ENCODE measurements around the gene TCF12. TPM values are rescaled to one million over a fixed set of nuclear protein-coding genes. Genes with fewer than 3 reads are reported as not detected.
A peak's percentile ranks its signal among the peaks of the same experiment; 100 is the strongest.

The TCF12 gene
- total RNA-seq, 1 donor from 2014 or later, result 149 TPM

- Histone ChIP-seq H3K79me2 (ENCODE audit: low read depth) (peaks cover 100% of the 10 kb centered on the region), H3F3A (ENCODE audit: low read depth) (peaks cover 1% of the 10 kb centered on the region), H3K27me3 (no peaks in the 10 kb centered on the region), H3K9ac (no peak overlapping the region), H3K9me3 (ENCODE audit: low read depth) (no peaks in the 10 kb centered on the region), H4K20me1 (ENCODE audit: low read depth) (peaks cover 81% of the 10 kb centered on the region), H3K36me3 (no peaks in the 10 kb centered on the region), H3K27ac (no peak overlapping the region), H2AFZ (replicated peaks) (no peak overlapping the region), H3K4me1 (peaks cover 8% of the 10 kb centered on the region), H3K4me2 (no peak overlapping the region), H3K4me3 (no peak overlapping the region)
- Mint-ChIP-seq H3K27me3 (ENCODE audit: insufficient read depth, low read depth) (peaks cover 3% of the 10 kb centered on the region), H3K36me3 (peaks cover 13% of the 10 kb centered on the region), H3K9me3 (peaks cover 2% of the 10 kb centered on the region), H3K4me1 (no peaks in the 10 kb centered on the region), H3K4me3 (no peak overlapping the region), H3K27ac (no peak overlapping the region)
- DNase-seq (ENCODE audit: low spot score), result no peak
- no peak for TF ChIP-seq EZH2 (IDR thresholded peaks at IDR 0.05)
- no peak for TF ChIP-seq CTCF (IDR thresholded peaks at IDR 0.05)
- no peak for TF ChIP-seq EZH2phosphoT487 (IDR thresholded peaks at IDR 0.05)
Measured at GRCh38 chr15:56973463-56973862, 55.0 kb downstream of the TCF12 start.

- peaks cover 3% of the 10 kb centered on the region for H3K27me3 Mint-ChIP-seq (ENCODE audit: insufficient read depth, low read depth)
- Histone ChIP-seq H3K27ac (no peak overlapping the region), H3K36me3 (no peaks in the 10 kb centered on the region), H4K20me1 (ENCODE audit: low read depth) (peaks cover 86% of the 10 kb centered on the region), H2AFZ (replicated peaks) (no peak overlapping the region), H3K27me3 (no peaks in the 10 kb centered on the region), H3K9ac (no peak overlapping the region), H3K79me2 (ENCODE audit: low read depth) (peaks cover 100% of the 10 kb centered on the region), H3K4me1 (peaks cover 6% of the 10 kb centered on the region), H3K4me3 (no peak overlapping the region), H3K4me2 (no peak overlapping the region), H3F3A (ENCODE audit: low read depth) (no peaks in the 10 kb centered on the region), H3K9me3 (ENCODE audit: low read depth) (no peaks in the 10 kb centered on the region)
- no peak for DNase-seq (ENCODE audit: low spot score)
- peaks cover 3% of the 10 kb centered on the region for H3K4me1 Mint-ChIP-seq
- no peak overlapping the region for H3K4me3 Mint-ChIP-seq
- no peaks in the 10 kb centered on the region for H3K9me3 Mint-ChIP-seq
- peaks cover 6% of the 10 kb centered on the region for H3K36me3 Mint-ChIP-seq
- TF ChIP-seq CTCF (IDR thresholded peaks at IDR 0.05) (no peak), EZH2phosphoT487 (IDR thresholded peaks at IDR 0.05) (no peak), EZH2 (IDR thresholded peaks at IDR 0.05) (no peak)
- peak overlapping the region; percentile 78 for H3K27ac Mint-ChIP-seq
Measured at GRCh38 chr15:56977232-56977631, 58.8 kb downstream of the TCF12 start.

DNA sequence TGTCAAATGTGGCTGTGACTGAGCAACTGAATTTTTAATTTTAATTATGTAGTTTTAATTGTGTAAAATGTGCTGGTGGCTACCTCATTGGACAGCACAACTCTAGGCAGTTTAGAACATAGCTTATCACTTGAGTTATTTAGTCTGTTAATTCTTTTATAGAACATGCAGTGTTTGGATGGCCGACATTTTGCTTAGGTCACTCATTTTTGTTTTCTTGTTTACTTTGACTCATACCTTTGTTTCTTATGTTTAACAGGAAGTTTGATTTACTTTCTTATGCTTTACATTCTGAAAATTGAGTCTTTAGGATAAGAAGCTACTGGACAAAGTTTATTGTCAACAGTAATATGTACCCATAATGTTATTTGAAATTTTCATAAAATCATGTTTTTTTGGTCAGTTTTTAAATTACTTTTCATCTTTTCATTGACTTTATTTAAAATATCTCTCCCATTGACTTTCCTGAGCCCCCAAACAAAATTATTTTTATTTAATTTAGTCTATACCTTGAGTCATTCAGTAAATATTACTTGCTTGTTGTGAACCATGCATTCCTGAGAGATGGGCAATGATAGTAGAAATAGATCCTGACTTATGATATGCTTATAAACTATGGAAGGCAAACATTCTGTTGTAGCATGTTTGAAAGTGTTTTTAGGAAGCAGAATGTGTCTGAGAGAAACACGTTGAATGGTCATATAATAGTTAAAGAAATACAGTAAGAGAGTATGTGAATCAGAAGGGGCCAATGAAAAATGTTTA is 60.6 kb downstream of the TCF12 start:
- no peak overlapping the region for H3K4me2 ChIP-seq
- TF ChIP-seq CTCF (IDR thresholded peaks at IDR 0.05) (no peak), EZH2phosphoT487 (IDR thresholded peaks at IDR 0.05) (no peak), EZH2 (IDR thresholded peaks at IDR 0.05) (no peak)
- no peak overlapping the region for H3K27ac ChIP-seq
- H3K79me2 ChIP-seq (ENCODE audit: low read depth), result peaks cover 100% of the 10 kb centered on the region
- H2AFZ ChIP-seq (replicated peaks), result no peak overlapping the region
- H3K9me3 ChIP-seq (ENCODE audit: low read depth), result no peaks in the 10 kb centered on the region
- peaks cover 86% of the 10 kb centered on the region for H4K20me1 ChIP-seq (ENCODE audit: low read depth)
- H3K4me1 ChIP-seq, result peaks cover 11% of the 10 kb centered on the region
- Mint-ChIP-seq H3K4me3 (no peak overlapping the region), H3K27me3 (ENCODE audit: insufficient read depth, low read depth) (peaks cover 3% of the 10 kb centered on the region), H3K27ac (no peak overlapping the region), H3K36me3 (peaks cover 11% of the 10 kb centered on the region), H3K4me1 (peaks cover 3% of the 10 kb centered on the region), H3K9me3 (no peaks in the 10 kb centered on the region)
- H3K27me3 ChIP-seq, result no peaks in the 10 kb centered on the region
- no peak overlapping the region for H3K4me3 ChIP-seq
- H3K9ac ChIP-seq, result no peak overlapping the region
- H3F3A ChIP-seq (ENCODE audit: low read depth), result no peaks in the 10 kb centered on the region
- DNase-seq (ENCODE audit: low spot score), result no peak
- H3K36me3 ChIP-seq, result no peaks in the 10 kb centered on the region
